ENCODE data around the gene DEDD2. TPM values are rescaled to one million over a fixed set of nuclear protein-coding genes. Genes with fewer than 3 reads are reported as not detected.
A peak's percentile ranks its signal among the peaks of the same experiment; 100 is the strongest.

Gene DEDD2
- total RNA-seq, 1 donor from 2014 or later: 19.9 TPM

DNA sequence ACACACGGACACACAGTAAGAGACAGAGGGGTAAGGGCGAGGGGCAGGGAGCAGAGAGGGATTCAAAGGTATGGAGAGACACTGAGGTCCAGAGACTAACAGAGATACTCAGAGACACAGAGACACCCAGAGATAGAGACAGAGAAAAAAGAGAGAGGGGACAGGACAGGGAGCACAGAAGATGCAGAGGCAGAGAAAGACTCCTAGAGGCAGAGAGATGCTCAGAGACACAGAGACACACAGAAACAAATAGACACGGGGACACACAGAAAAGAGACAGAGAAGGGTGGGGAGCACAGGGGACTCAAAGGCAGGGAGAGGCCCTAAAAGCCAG, 39.8 kb downstream of the DEDD2 start:
- Mint-ChIP-seq H3K27me3 (ENCODE audit: low read depth) (peaks cover 38% of the 10 kb centered on the region), H3K9me3 (ENCODE audit: low read depth) (no peaks in the 10 kb centered on the region), H3K27ac (ENCODE audit: unreplicated experiment) (no peak overlapping the region), H3K4me1 (ENCODE audit: low read depth) (peaks cover 8% of the 10 kb centered on the region), H3K4me3 (ENCODE audit: unreplicated experiment) (no peak overlapping the region), H3K36me3 (ENCODE audit: low read depth) (no peaks in the 10 kb centered on the region)
- TF ChIP-seq, protein P1, sequence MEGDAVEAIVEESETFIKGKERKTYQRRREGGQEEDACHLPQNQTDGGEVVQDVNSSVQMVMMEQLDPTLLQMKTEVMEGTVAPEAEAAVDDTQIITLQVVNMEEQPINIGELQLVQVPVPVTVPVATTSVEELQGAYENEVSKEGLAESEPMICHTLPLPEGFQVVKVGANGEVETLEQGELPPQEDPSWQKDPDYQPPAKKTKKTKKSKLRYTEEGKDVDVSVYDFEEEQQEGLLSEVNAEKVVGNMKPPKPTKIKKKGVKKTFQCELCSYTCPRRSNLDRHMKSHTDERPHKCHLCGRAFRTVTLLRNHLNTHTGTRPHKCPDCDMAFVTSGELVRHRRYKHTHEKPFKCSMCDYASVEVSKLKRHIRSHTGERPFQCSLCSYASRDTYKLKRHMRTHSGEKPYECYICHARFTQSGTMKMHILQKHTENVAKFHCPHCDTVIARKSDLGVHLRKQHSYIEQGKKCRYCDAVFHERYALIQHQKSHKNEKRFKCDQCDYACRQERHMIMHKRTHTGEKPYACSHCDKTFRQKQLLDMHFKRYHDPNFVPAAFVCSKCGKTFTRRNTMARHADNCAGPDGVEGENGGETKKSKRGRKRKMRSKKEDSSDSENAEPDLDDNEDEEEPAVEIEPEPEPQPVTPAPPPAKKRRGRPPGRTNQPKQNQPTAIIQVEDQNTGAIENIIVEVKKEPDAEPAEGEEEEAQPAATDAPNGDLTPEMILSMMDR (IDR thresholded peaks at IDR 0.05): no peak
- DNase-seq (ENCODE audit: low spot score): no peak

GRCh38 chr19:42176990-42177685, 40.3 kb downstream of the DEDD2 start:
- Mint-ChIP-seq H3K4me1 (ENCODE audit: low read depth) (peaks cover 8% of the 10 kb centered on the region), H3K4me3 (ENCODE audit: unreplicated experiment) (no peak overlapping the region), H3K9me3 (ENCODE audit: low read depth) (no peaks in the 10 kb centered on the region), H3K27ac (ENCODE audit: unreplicated experiment) (no peak overlapping the region), H3K27me3 (ENCODE audit: low read depth) (peaks cover 33% of the 10 kb centered on the region), H3K36me3 (ENCODE audit: low read depth) (no peaks in the 10 kb centered on the region)
- DNase-seq (ENCODE audit: low spot score): no peak
- TF ChIP-seq, protein P1 (IDR thresholded peaks at IDR 0.05): peak; percentile 77

DNA sequence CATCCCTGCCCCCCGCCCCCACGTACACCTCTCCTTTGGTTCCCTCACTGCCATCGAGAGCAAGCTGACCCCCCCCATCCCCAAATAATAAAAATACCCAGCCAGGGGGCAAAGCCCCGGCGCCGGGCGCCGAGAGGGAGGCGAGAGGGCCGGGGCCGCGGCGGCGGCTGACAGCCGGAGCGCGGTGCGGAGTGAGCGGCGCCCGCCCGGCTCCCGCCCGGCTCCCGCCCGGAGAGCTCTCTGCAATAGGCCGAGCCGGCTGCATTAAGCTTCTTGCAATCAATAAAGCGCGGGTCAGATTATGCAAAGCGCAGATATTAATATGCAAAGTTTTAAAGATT, 40.9 kb downstream of the DEDD2 start:
- Mint-ChIP-seq H3K4me1 (ENCODE audit: low read depth) (peaks cover 8% of the 10 kb centered on the region), H3K27me3 (ENCODE audit: low read depth) (peaks cover 32% of the 10 kb centered on the region), H3K4me3 (ENCODE audit: unreplicated experiment) (peak overlapping the region; percentile 82), H3K27ac (ENCODE audit: unreplicated experiment) (peak overlapping the region; percentile 25), H3K9me3 (ENCODE audit: low read depth) (no peaks in the 10 kb centered on the region), H3K36me3 (ENCODE audit: low read depth) (no peaks in the 10 kb centered on the region)
- no peak for DNase-seq (ENCODE audit: low spot score)
- TF ChIP-seq, protein P1 (IDR thresholded peaks at IDR 0.05): no peak

DNA sequence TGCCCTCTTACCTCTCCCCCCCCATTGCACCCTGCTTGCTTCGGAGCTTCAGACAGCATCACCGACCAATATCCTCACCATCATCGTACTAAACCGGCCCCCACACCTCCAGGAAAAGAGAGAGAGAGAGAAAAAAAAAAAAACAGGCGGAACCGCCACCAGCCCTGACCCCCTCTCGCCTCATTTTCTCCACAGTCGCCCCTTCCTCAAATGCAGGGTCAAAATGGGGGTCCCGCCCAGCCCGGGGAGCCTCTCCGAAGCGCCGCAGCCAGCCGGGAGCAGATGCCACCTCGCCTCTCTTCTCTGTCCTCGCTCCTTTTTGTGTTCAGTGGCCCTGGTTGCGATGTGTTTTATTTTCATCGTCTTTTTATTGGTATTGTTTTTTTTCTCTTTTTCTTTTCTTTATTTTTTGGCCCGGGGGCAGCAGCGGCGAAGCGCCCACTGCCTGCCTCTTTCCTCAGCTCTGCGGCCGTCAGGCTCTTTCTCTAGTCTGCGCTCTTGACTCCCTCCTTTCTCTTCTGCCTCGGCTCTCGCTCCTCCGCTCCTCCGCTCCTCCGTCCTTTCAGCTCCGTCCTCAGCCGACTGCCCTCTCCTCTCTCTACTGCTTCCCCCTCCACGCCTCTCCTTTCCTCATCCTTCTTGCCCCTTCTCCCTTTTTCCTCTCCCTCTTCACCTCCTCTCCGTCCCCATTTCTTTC, 41.4 kb downstream of the DEDD2 start:
- Mint-ChIP-seq H3K4me3 (ENCODE audit: unreplicated experiment) (peak overlapping the region; percentile 82), H3K27ac (ENCODE audit: unreplicated experiment) (peak overlapping the region; percentile 25), H3K36me3 (ENCODE audit: low read depth) (no peaks in the 10 kb centered on the region), H3K9me3 (ENCODE audit: low read depth) (no peaks in the 10 kb centered on the region), H3K27me3 (ENCODE audit: low read depth) (peaks cover 33% of the 10 kb centered on the region), H3K4me1 (ENCODE audit: low read depth) (peaks cover 8% of the 10 kb centered on the region)
- TF ChIP-seq, protein P1 (IDR thresholded peaks at IDR 0.05): no peak
- DNase-seq (ENCODE audit: low spot score): no peak

- Mint-ChIP-seq H3K27me3 (ENCODE audit: low read depth) (peaks cover 34% of the 10 kb centered on the region), H3K9me3 (ENCODE audit: low read depth) (no peaks in the 10 kb centered on the region), H3K36me3 (ENCODE audit: low read depth) (no peaks in the 10 kb centered on the region), H3K27ac (ENCODE audit: unreplicated experiment) (no peak overlapping the region), H3K4me3 (ENCODE audit: unreplicated experiment) (no peak overlapping the region), H3K4me1 (ENCODE audit: low read depth) (peaks cover 8% of the 10 kb centered on the region)
- no peak for DNase-seq (ENCODE audit: low spot score)
- TF ChIP-seq, protein P1 (IDR thresholded peaks at IDR 0.05): no peak
These were observed 42.3 kb downstream of the DEDD2 start for GRCh38 chr19:42174958-42175734.
